K562 (cell line): Measurements from ENCODE around the gene INSIG1. TPM values are rescaled to one million over a fixed set of nuclear protein-coding genes. Genes with fewer than 3 reads are reported as not detected.
A peak's percentile ranks its signal among the peaks of the same experiment; 100 is the strongest.

Experiments used
- AFF1 ChIP-seq, 2 experiments: fragments of 450-650 bp; IDR thresholded peaks; 2 replicates each; pipeline ENCODE4 v1.6.1; 2018; ENCODE audit warnings: mild to moderate bottlenecking in 2 of 2, low read depth in 1 of 2; ENCODE audit not compliant: partially characterized antibody in 2 of 2
- ELK1 ChIP-seq: sonication (generic); formaldehyde crosslinking; IDR thresholded peaks from 2 replicates; pipeline ENCODE4 v1.8.1; 2022; ENCODE audit warnings: missing genetic modification reagents
- EP300 ChIP-seq: IDR thresholded peaks from 2 replicates; pipeline ENCODE4 v1.6.1; 2012; ENCODE audit warnings: low read length, improper control_type of control experiment
- ESRRB ChIP-seq: fragments of 250-450 bp; sonication (Bioruptor Pico); IDR thresholded peaks from 2 replicates; pipeline ENCODE4 v1.5.0; 2020; ENCODE audit warnings: mild to moderate bottlenecking, moderate library complexity, borderline replicate concordance
- MYNN ChIP-seq, 2 experiments: sonication (generic); formaldehyde crosslinking in 1 of 2; IDR thresholded peaks; 2 replicates each; pipeline versions ENCODE4 v1.5.0 to v1.6.1; 2016 to 2020; ENCODE audit warnings: antibody characterized with exemption in 1 of 2, missing genetic modification reagents in 1 of 2
- NR3C1 ChIP-seq: sonication (generic); formaldehyde crosslinking; IDR thresholded peaks from 2 replicates; pipeline ENCODE4 v1.8.1; 2022; ENCODE audit warnings: missing genetic modification reagents
- PATZ1 ChIP-seq: fragments of 250-450 bp; sonication (Bioruptor Pico); IDR thresholded peaks from 2 replicates; pipeline ENCODE4 v1.5.0; 2020; ENCODE audit warnings: mild to moderate bottlenecking, borderline replicate concordance
- RBM34 ChIP-seq: fragments of 200-400 bp; formaldehyde crosslinking; IDR thresholded peaks from 2 replicates; pipeline ENCODE4 v1.6.1; 2018; ENCODE audit warnings: low read length, borderline replicate concordance; ENCODE audit not compliant: insufficient read depth
- SPI1 ChIP-seq: IDR thresholded peaks from 2 replicates; pipeline ENCODE4 v1.6.1; 2011; ENCODE audit warnings: low read depth, low read length, control low read depth, borderline replicate concordance
- ZNF316 ChIP-seq: fragments of 450-650 bp; IDR thresholded peaks from 2 replicates; pipeline ENCODE4 v1.6.1; 2016
- polyA plus RNA-seq, 8 experiments: library from polyadenylated mRNA; depleted of rRNA in 4 of 8; stranded (reverse) in 5 of 8; unstranded in 3 of 8; fragments of >200 nt; fragmentation: Nextera tagmentation in 2 of 8; fragmentation: Illumina TruSeq in 1 of 8; extraction: Ambion mirVana in 2 of 8; extraction: Trizol in 1 of 8; gene quantifications; 2 replicates each; pipeline versions ENCODE4 v1.2.1 to v1.2.3, GENCODE V29; 2011 to 2014; ENCODE audit warnings: inconsistent platforms in 1 of 8, missing spikeins in 1 of 8
- total RNA-seq, 7 experiments: library from RNA; depleted of rRNA in 6 of 7; stranded (reverse); fragments of >200 nt in 6 of 7; fragmentation: Illumina TruSeq in 2 of 7; extraction: Trizol in 2 of 7; gene quantifications; 2 replicates each; pipeline versions ENCODE4 v1.2.1 to v1.2.3, GENCODE V29; 2011 to 2021; ENCODE audit warnings: low replicate concordance in 1 of 7
- TF ChIP-seq, protein P1 (sequence below): fragments of 250-450 bp; sonication (Bioruptor Pico); IDR thresholded peaks from 2 replicates; pipeline ENCODE4 v1.4.0; 2020; ENCODE audit warnings: mild to moderate bottlenecking, moderate library complexity
- TF ChIP-seq, protein P2 (sequence below): sonication (generic); formaldehyde crosslinking; IDR thresholded peaks from 2 replicates; pipeline ENCODE4 v1.8.0; 2022; ENCODE audit warnings: missing genetic modification reagents, mild to moderate bottlenecking, moderate library complexity, borderline replicate concordance
- TF ChIP-seq, protein P3 (sequence below): sonication (generic); formaldehyde crosslinking; IDR thresholded peaks from 2 replicates; pipeline ENCODE4 v1.8.0; 2023; ENCODE audit warnings: mild to moderate bottlenecking, missing genetic modification reagents

Gene INSIG1
- total and polyA plus RNA-seq, 9 of the 15 experiments (the other 6 are each of a cell fraction or from before 2014, with no cell fraction given), result 57.1 to 787 (median 238) TPM

DNA sequence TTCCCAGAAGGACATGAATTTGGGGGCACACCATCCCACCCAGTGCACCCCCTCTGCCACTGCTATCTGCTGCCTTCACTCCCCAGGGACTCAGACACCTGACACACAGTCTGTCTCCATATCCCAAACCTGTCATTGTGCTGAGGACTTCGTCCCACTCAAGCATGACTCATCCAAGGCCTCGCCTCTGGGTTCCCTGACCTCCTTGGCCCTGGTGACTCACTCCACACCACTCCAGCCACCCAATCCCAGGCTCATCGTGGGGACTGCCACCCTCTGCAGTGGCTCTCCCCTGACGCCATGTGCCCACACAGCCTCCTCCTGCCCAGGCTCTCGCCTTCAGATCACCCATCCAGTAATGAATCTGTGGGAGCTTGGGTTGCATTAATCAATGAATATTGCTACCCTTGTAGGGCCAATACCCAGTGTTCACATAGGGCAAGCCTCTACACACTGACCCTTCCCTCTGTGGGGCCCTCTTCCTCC lies 6.6 kb upstream of the INSIG1 start (continued):
- TF ChIP-seq PATZ1 (CRISPR knock-in tag) (no peak), MYNN (IDR thresholded peaks at IDR 0.05) (peak; percentile 91), MYNN (CRISPR knock-in tag; IDR thresholded peaks at IDR 0.05) (no peak), AFF1 (IDR thresholded peaks at IDR 0.05; ENCODE audit: low read depth in 1 of 2, partially characterized antibody in 2 of 2) (peak in 1 of 2 experiments; percentile 73), ZNF316 (0 out of 2 replicates have a peak, but pooled peaks have one; percentile 36), EP300 (peak; percentile 71), RBM34 (no peak), ESRRB (CRISPR knock-in tag) (no peak), SPI1 (no peak), NR3C1 (no peak), ELK1 (no peak)
- TF ChIP-seq, protein P1, sequence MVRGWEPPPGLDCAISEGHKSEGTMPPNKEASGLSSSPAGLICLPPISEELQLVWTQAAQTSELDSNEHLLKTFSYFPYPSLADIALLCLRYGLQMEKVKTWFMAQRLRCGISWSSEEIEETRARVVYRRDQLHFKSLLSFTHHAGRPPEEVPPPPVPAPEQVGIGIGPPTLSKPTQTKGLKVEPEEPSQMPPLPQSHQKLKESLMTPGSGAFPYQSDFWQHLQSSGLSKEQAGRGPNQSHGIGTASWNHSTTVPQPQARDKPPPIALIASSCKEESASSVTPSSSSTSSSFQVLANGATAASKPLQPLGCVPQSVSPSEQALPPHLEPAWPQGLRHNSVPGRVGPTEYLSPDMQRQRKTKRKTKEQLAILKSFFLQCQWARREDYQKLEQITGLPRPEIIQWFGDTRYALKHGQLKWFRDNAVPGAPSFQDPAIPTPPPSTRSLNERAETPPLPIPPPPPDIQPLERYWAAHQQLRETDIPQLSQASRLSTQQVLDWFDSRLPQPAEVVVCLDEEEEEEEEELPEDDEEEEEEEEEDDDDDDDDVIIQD (CRISPR knock-in tag), result no peak
- TF ChIP-seq, protein P2, sequence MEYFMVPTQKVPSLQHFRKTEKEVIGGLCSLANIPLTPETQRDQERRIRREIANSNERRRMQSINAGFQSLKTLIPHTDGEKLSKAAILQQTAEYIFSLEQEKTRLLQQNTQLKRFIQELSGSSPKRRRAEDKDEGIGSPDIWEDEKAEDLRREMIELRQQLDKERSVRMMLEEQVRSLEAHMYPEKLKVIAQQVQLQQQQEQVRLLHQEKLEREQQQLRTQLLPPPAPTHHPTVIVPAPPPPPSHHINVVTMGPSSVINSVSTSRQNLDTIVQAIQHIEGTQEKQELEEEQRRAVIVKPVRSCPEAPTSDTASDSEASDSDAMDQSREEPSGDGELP, result peak; percentile 64; the same call in 1 of the 2 replicates
- TF ChIP-seq, protein P3, sequence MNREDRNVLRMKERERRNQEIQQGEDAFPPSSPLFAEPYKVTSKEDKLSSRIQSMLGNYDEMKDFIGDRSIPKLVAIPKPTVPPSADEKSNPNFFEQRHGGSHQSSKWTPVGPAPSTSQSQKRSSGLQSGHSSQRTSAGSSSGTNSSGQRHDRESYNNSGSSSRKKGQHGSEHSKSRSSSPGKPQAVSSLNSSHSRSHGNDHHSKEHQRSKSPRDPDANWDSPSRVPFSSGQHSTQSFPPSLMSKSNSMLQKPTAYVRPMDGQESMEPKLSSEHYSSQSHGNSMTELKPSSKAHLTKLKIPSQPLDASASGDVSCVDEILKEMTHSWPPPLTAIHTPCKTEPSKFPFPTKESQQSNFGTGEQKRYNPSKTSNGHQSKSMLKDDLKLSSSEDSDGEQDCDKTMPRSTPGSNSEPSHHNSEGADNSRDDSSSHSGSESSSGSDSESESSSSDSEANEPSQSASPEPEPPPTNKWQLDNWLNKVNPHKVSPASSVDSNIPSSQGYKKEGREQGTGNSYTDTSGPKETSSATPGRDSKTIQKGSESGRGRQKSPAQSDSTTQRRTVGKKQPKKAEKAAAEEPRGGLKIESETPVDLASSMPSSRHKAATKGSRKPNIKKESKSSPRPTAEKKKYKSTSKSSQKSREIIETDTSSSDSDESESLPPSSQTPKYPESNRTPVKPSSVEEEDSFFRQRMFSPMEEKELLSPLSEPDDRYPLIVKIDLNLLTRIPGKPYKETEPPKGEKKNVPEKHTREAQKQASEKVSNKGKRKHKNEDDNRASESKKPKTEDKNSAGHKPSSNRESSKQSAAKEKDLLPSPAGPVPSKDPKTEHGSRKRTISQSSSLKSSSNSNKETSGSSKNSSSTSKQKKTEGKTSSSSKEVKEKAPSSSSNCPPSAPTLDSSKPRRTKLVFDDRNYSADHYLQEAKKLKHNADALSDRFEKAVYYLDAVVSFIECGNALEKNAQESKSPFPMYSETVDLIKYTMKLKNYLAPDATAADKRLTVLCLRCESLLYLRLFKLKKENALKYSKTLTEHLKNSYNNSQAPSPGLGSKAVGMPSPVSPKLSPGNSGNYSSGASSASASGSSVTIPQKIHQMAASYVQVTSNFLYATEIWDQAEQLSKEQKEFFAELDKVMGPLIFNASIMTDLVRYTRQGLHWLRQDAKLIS (CRISPR knock-in tag), result no peak
